GM18511 (cell line): ENCODE results near the gene CPD.
A peak's percentile ranks its signal among the peaks of the same experiment; 100 is the strongest.
"Not testable (repeated sequence)": the region's sequence is repeated elsewhere in the genome, so short reads cannot be mapped to it uniquely, and the experiment has no call there.

ENCODE experiments used
- ATAC-seq: cut with Tn5 transposase; IDR thresholded peaks from one replicate; pipeline ENCODE4 v1.9.1; 2021; ENCODE audit warnings: mild to moderate bottlenecking, moderate library complexity; ENCODE audit not compliant: unreplicated experiment

CPD gene

DNA sequence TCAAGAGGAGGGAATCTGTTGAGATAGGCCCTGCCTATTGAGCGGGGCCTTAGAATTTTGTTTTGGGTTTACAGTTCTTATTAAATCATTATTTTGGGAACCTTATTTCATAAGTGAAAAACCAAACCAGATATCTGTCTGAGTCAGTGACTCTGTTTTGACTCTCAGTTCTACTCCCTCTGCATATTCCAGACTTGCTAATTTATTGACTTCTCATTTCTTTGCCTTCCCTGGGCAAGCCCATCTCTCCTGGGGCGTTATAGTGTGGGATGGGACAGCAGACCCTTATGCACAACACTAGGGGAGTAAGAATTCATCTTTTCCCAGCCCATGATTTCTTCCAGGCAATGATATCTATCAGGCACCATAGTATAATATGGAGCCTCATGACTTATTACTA, 45.7 kb downstream of the CPD start:
- no peak for ATAC-seq

- ATAC-seq, result no peak
These were observed 47.6 kb downstream of the CPD start for GRCh38 chr17:30426292-30426691.

- ATAC-seq, result no peak
These were observed 48.9 kb downstream of the CPD start for GRCh38 chr17:30427611-30428010.

- ATAC-seq, result no peak
These were observed 50.4 kb downstream of the CPD start for GRCh38 chr17:30429155-30429554.

GRCh38 chr17:30433514-30433913, 54.8 kb downstream of the CPD start:
- ATAC-seq, result no peak

- no peak for ATAC-seq
These were observed 58.0 kb downstream of the CPD start for GRCh38 chr17:30436729-30437128.

GRCh38 chr17:30443721-30444120, 65.0 kb downstream of the CPD start:
- no peak for ATAC-seq

DNA sequence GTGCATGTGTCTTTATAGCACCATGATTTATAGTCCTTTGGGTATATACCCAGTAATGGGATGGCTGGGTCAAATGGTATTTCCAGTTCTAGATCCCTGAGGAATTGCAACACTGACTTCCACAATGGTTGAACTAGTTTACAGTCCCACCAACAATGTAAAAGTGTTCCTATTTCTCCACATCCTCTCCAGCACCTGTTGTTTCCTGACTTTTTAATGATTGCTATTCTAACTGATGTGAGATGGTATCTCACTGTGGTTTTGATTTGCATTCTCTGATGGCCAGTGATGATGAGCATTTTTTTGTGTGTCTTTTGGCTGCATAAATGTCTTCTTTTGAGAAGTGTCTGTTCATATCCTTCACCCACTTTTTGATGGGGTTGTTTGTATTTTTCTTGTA, 67.9 kb downstream of the CPD start:
- ATAC-seq, result not testable (repeated sequence)

DNA sequence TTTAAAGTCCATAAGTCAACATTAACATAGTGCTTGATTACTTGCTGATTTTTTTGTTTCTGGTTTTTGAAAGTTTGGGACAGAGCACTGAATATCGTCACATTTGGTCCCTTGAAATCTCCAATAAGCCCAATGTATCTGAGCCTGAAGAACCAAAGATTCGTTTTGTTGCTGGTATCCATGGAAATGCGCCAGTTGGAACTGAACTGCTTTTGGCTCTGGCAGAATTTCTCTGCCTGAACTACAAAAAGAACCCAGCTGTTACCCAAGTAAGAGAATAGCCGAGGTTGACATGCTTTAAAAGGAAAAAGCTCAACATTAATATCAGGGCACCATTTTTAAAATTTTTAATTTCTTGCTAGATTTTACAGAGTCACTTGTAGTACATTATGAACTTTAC, 70.8 kb downstream of the CPD start:
- ATAC-seq, result no peak

DNA sequence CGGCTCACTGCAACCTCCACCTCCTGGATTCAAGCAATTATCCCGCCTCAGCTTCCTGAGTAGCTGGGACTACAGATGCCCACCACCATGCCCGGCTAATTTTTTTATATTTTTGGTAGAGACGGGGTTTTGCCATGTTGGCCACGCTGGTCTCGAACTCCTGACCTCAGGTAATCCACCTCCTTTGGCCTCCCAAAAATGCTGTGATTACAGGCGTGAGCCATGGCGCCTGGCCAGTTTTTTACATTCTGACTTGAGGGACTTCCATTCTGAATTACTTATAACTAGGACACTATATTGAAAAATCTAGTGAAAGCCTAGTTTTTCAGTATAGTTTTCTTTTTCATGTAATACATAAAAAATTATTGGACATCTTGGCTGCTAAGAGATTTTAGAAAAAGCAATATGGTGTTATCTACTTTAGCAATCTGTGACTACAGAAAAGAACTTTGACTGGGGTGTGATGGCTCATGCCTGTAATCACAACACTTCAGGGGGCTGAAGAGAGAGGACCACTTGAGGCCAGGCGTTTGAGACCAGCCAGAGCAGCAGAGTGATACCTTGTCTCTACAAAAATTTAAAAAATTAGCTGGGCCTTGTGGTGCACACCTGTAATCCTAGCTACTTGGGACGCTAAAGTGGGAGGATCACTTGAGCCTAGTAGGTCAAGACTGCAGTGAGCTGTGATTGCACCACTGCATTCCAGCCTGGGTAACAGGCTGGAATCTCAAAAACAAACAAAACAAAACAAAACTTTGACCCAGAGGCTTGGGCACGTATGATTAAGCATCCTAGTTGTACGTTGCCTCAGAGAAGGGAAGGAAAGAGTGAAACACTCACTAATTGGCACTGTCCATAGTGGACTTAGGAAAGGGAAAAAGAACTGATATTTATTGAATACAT, 71.6 kb downstream of the CPD start:
- ATAC-seq, result no peak

GRCh38 chr17:30454635-30455034, 75.9 kb downstream of the CPD start:
- ATAC-seq, result no peak

DNA sequence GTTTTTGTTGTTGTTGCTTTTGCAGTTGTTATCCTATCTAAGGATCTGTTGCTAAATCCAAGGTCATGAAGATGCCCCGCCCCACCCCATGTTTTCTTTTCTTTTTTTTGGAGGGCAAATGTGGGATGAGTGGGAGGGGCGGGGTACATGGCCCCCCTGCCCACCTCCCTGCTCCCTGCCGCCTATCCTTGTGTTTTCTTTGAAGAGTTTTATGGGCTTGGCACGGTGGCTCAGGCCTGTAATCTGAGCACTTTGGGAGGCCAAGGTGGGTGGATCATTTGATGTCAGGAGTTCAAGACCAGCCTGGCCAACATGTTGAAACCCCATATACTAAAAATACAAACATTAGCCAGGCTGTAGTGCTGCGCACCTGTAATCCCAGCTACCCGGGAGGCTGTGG, 79.6 kb downstream of the CPD start:
- no peak for ATAC-seq

- ATAC-seq, result not testable (repeated sequence)
These were observed 80.2 kb downstream of the CPD start for GRCh38 chr17:30458797-30459413.

GRCh38 chr17:30468465-30468864, 89.7 kb downstream of the CPD start:
- ATAC-seq, result no peak

- no peak for ATAC-seq
These were observed 93.6 kb downstream of the CPD start for GRCh38 chr17:30472238-30472890.

DNA sequence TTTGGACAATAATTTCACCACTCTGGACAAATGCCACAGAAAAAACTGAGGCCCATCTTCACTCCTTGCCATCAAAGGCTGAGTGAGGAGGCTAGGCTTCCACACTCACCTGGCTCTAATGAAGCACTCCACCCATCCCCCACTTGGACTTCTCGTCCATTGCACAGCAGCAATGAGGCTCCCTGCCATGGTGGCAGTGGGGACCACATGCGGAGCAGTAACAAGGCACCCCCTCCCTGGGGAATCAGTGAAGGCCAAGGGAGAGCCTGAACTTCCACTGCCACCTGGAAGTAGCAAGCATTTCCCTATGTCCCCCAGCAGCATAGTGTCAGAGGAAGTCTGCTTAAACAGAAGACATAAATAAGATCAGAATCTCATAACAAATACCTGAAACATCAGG, 96.5 kb downstream of the CPD start:
- no peak for ATAC-seq

DNA sequence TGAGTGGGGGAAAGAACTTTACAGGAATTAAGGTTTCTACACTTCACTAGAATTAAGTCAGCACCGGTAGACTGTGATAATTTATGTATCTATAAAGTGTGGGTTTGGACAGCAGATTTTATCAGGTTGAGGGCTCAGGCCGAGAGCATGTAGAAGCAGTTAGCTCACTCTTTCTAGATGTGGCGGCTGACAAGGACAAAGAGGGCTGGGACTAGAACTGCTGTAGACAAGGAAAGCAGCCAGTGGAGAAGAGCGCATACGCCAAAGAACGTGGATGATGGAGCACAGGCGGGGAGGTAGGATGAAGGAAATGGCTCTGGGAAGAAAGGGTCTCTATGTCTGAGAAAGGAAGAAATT, 98.0 kb downstream of the CPD start:
- ATAC-seq, result no peak

DNA sequence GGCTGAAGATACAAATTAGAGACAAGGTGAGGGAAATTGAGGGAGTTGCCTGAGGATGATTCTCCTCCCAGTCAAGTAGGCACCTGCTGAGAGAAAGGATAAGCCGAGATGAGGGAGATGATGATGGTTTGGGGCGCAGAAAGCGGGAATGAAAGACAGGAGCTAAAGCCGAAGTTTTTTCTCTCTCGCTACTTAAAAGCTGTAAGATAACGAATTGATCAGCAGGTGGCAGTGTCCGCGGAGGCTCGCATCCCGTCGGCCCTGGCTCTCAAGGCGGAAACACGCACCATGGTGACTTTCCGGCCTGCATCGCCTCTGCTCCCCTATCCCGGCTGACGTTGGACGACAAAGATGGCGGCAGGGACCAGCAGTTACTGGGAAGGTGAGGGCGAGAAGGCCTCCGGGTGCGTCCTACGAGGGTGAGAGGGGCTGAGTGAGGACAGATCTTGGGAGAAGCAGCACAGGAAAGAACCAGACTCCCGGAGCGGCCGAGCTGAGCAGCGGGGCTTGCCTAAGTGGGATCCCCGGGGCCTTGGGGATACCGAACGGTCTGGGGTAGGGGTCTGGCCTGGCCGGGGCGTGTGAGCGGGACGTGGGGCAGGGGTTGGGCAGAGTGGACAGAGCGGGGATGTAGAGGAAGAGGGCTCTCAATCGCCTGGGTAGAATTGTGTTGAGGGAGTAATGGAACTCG, 98.5 kb downstream of the CPD start, which contains the start of gene GOSR1:
Gene GOSR1 (plus strand): TSS at position 326 of the 691 bp plus-strand sequence. CDS start 26 bp downstream, at position 352.
- peak; percentile 93 for ATAC-seq

GRCh38 chr17:30477774-30478115, 99.0 kb downstream of the CPD start:
- peak; percentile 18 for ATAC-seq

- no peak for ATAC-seq
These were observed 103.8 kb downstream of the CPD start for GRCh38 chr17:30482555-30482954.

GRCh38 chr17:30483159-30483558, 104.4 kb downstream of the CPD start:
- ATAC-seq, result no peak
